ENCODE data around the gene TRIP13.
"Not testable (repeated sequence)": the region's sequence is repeated elsewhere in the genome, so short reads cannot be mapped to it uniquely, and the experiment has no call there.

TRIP13 gene

GRCh38 chr5:926417-927171, 33.9 kb downstream of the TRIP13 start:
- Histone ChIP-seq H3K36me3 (ENCODE audit: control insufficient read depth, insufficient read depth, low read length) (0 out of 2 replicates have a peak, but pooled peaks cover 2% of the 10 kb centered on the region), H3K9ac (ENCODE audit: low read depth, low read length) (no peak overlapping the region), H3K4me3 (ENCODE audit: low read depth, low read length) (peak overlapping the region; percentile 54)

GRCh38 chr5:927172-928015, 34.7 kb downstream of the TRIP13 start:
- no peak overlapping the region for H3K27ac ChIP-seq (ENCODE audit: low read depth, low read length)
- H3K27me3 ChIP-seq (ENCODE audit: control insufficient read depth, insufficient read depth, low read length), result peaks cover 28% of the 10 kb centered on the region
- H3K4me3 ChIP-seq (ENCODE audit: low read depth, low read length), result peak overlapping the region; percentile 54
- no peaks in the 10 kb centered on the region for H3K9me3 ChIP-seq (ENCODE audit: control insufficient read depth, insufficient read depth, low read length)
- H3K9ac ChIP-seq (ENCODE audit: low read depth, low read length), result no peak overlapping the region
- no peaks in the 10 kb centered on the region for H3K4me1 ChIP-seq (ENCODE audit: control insufficient read depth, insufficient read depth, low read length)
- no peaks in the 10 kb centered on the region for H3K36me3 ChIP-seq (ENCODE audit: control insufficient read depth, insufficient read depth, low read length)

More at GRCh38 chr5:926417-927171, 33.9 kb downstream of the TRIP13 start:
- H3K4me1 ChIP-seq (ENCODE audit: control insufficient read depth, insufficient read depth, low read length), result no peaks in the 10 kb centered on the region
- no peaks in the 10 kb centered on the region for H3K9me3 ChIP-seq (ENCODE audit: control insufficient read depth, insufficient read depth, low read length)
- no peak overlapping the region for H3K27ac ChIP-seq (ENCODE audit: low read depth, low read length)
- H3K27me3 ChIP-seq (ENCODE audit: control insufficient read depth, insufficient read depth, low read length), result peaks cover 28% of the 10 kb centered on the region

DNA sequence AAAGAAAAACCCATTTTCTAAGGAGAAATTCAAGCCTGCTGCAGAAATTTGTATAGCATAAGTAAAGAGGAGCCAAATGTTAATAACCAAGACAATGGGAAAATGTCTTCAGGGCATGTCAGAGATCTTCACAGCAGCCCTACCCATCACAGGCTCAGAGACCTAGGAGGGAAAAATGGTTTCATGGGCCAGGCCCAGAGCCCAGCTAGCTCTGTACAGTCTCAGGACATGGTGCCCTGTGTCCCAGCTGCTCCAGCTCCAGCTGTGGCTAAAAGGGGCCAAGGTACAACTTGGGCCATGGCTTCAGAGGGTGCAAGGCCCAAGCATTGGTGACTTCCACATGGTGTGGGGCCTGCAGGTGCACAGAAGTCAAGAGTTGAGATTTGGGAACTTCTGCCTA, 36.5 kb downstream of the TRIP13 start:
- not testable (repeated sequence) for H3K36me3 ChIP-seq (ENCODE audit: control insufficient read depth, insufficient read depth, low read length); H3K4me3 ChIP-seq (ENCODE audit: low read depth, low read length); H3K4me1 ChIP-seq (ENCODE audit: control insufficient read depth, insufficient read depth, low read length); H3K27ac ChIP-seq (ENCODE audit: low read depth, low read length); H3K9ac ChIP-seq (ENCODE audit: low read depth, low read length); H3K9me3 ChIP-seq (ENCODE audit: control insufficient read depth, insufficient read depth, low read length)
- H3K27me3 ChIP-seq (ENCODE audit: control insufficient read depth, insufficient read depth, low read length), result peaks cover 28% of the 10 kb centered on the region

- H3K9ac ChIP-seq (ENCODE audit: low read depth, low read length), result no peak overlapping the region
- H3K4me3 ChIP-seq (ENCODE audit: low read depth, low read length), result no peak overlapping the region
- no peaks in the 10 kb centered on the region for H3K9me3 ChIP-seq (ENCODE audit: control insufficient read depth, insufficient read depth, low read length)
- H3K36me3 ChIP-seq (ENCODE audit: control insufficient read depth, insufficient read depth, low read length), result no peaks in the 10 kb centered on the region
- no peaks in the 10 kb centered on the region for H3K4me1 ChIP-seq (ENCODE audit: control insufficient read depth, insufficient read depth, low read length)
- peaks cover 28% of the 10 kb centered on the region for H3K27me3 ChIP-seq (ENCODE audit: control insufficient read depth, insufficient read depth, low read length)
- H3K27ac ChIP-seq (ENCODE audit: low read depth, low read length), result no peak overlapping the region
Measured at GRCh38 chr5:929596-929995, 36.9 kb downstream of the TRIP13 start.

GRCh38 chr5:930866-931265, 38.2 kb downstream of the TRIP13 start:
- H3K9me3 ChIP-seq (ENCODE audit: control insufficient read depth, insufficient read depth, low read length), result no peaks in the 10 kb centered on the region
- H3K4me1 ChIP-seq (ENCODE audit: control insufficient read depth, insufficient read depth, low read length), result no peaks in the 10 kb centered on the region
- H3K27ac ChIP-seq (ENCODE audit: low read depth, low read length), result no peak overlapping the region
- no peaks in the 10 kb centered on the region for H3K36me3 ChIP-seq (ENCODE audit: control insufficient read depth, insufficient read depth, low read length)
- no peak overlapping the region for H3K9ac ChIP-seq (ENCODE audit: low read depth, low read length)
- H3K27me3 ChIP-seq (ENCODE audit: control insufficient read depth, insufficient read depth, low read length), result peaks cover 19% of the 10 kb centered on the region
- no peak overlapping the region for H3K4me3 ChIP-seq (ENCODE audit: low read depth, low read length)

DNA sequence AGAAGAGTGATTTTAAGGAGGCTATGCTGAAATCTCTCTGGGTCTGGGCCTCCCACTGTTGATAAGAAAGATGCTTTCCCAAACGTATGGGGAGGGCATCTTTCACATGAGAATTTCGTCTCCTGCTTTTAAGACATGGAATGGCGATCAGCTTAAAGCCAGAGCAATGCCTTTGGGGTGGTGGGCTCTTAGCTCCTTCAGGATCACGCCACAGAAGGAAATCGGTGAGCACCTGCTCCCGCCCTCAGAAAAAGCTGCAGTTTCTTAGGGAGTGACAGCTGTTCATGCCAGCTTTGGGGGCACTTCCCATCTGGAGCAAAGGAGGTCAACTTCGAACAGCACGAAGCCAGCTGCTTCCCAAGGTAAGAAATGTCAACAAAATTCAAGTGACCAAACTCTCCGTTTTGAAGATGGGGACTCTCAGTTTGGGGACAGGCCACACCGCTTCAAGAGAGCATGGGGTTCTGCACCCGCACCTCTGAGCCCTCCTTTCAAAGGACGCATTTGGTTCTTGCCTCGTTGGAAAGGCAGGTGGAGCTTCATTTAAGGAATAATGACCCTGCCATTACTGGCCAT, 39.0 kb downstream of the TRIP13 start:
- Histone ChIP-seq H3K9ac (ENCODE audit: low read depth, low read length) (no peak overlapping the region), H3K27ac (ENCODE audit: low read depth, low read length) (no peak overlapping the region), H3K36me3 (ENCODE audit: control insufficient read depth, insufficient read depth, low read length) (no peaks in the 10 kb centered on the region), H3K4me1 (ENCODE audit: control insufficient read depth, insufficient read depth, low read length) (no peaks in the 10 kb centered on the region), H3K4me3 (ENCODE audit: low read depth, low read length) (no peak overlapping the region), H3K9me3 (ENCODE audit: control insufficient read depth, insufficient read depth, low read length) (no peaks in the 10 kb centered on the region), H3K27me3 (ENCODE audit: control insufficient read depth, insufficient read depth, low read length) (peaks cover 11% of the 10 kb centered on the region)

DNA sequence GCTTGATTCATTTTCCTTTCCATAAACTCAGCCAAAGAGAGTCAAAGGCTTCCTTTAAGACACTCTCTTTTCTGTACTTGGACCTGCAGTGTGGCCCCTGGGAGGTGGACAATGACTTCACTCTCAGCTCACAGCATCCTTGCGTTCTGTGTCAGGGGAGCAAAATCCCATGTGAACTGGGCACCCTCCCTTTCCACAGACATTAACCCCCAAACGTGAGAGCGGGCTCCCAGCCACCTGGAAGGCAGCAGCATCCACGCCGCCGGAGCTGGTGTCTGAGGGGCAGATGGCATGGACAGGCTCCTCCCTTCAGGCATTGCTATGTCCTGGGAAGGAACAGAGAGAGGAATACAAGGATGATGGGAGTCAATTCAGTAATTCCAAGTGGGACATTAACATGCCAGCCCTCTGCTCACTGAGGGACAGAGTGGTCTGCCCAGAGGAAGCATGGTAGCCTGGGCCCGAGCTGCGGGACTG, 39.5 kb downstream of the TRIP13 start:
- H3K4me1 ChIP-seq (ENCODE audit: control insufficient read depth, insufficient read depth, low read length), result no peaks in the 10 kb centered on the region
- H3K9me3 ChIP-seq (ENCODE audit: control insufficient read depth, insufficient read depth, low read length), result no peaks in the 10 kb centered on the region
- no peak overlapping the region for H3K4me3 ChIP-seq (ENCODE audit: low read depth, low read length)
- H3K27ac ChIP-seq (ENCODE audit: low read depth, low read length), result no peak overlapping the region
- no peaks in the 10 kb centered on the region for H3K36me3 ChIP-seq (ENCODE audit: control insufficient read depth, insufficient read depth, low read length)
- peaks cover 6% of the 10 kb centered on the region for H3K27me3 ChIP-seq (ENCODE audit: control insufficient read depth, insufficient read depth, low read length)
- H3K9ac ChIP-seq (ENCODE audit: low read depth, low read length), result no peak overlapping the region

GRCh38 chr5:932628-933250, 40.1 kb downstream of the TRIP13 start:
- no peak overlapping the region for H3K27ac ChIP-seq (ENCODE audit: low read depth, low read length)
- no peak overlapping the region for H3K4me3 ChIP-seq (ENCODE audit: low read depth, low read length)
- H3K4me1 ChIP-seq (ENCODE audit: control insufficient read depth, insufficient read depth, low read length), result no peaks in the 10 kb centered on the region
- H3K9me3 ChIP-seq (ENCODE audit: control insufficient read depth, insufficient read depth, low read length), result no peaks in the 10 kb centered on the region
- H3K36me3 ChIP-seq (ENCODE audit: control insufficient read depth, insufficient read depth, low read length), result no peaks in the 10 kb centered on the region
- H3K27me3 ChIP-seq (ENCODE audit: control insufficient read depth, insufficient read depth, low read length), result peaks cover 4% of the 10 kb centered on the region
- H3K9ac ChIP-seq (ENCODE audit: low read depth, low read length), result no peak overlapping the region

- H3K9me3 ChIP-seq (ENCODE audit: control insufficient read depth, insufficient read depth, low read length), result no peaks in the 10 kb centered on the region
- H3K9ac ChIP-seq (ENCODE audit: low read depth, low read length), result no peak overlapping the region
- H3K4me1 ChIP-seq (ENCODE audit: control insufficient read depth, insufficient read depth, low read length), result no peaks in the 10 kb centered on the region
- H3K27me3 ChIP-seq (ENCODE audit: control insufficient read depth, insufficient read depth, low read length), result peaks cover 4% of the 10 kb centered on the region; the same call in 1 of the 2 replicates
- no peak overlapping the region for H3K27ac ChIP-seq (ENCODE audit: low read depth, low read length)
- H3K36me3 ChIP-seq (ENCODE audit: control insufficient read depth, insufficient read depth, low read length), result no peaks in the 10 kb centered on the region
- H3K4me3 ChIP-seq (ENCODE audit: low read depth, low read length), result no peak overlapping the region
Measured at GRCh38 chr5:933251-933861, 40.7 kb downstream of the TRIP13 start.

GRCh38 chr5:933951-934350, 41.3 kb downstream of the TRIP13 start:
- H3K4me1 ChIP-seq (ENCODE audit: control insufficient read depth, insufficient read depth, low read length); H3K27me3 ChIP-seq (ENCODE audit: control insufficient read depth, insufficient read depth, low read length); H3K9me3 ChIP-seq (ENCODE audit: control insufficient read depth, insufficient read depth, low read length); H3K27ac ChIP-seq (ENCODE audit: low read depth, low read length); H3K4me3 ChIP-seq (ENCODE audit: low read depth, low read length); H3K36me3 ChIP-seq (ENCODE audit: control insufficient read depth, insufficient read depth, low read length); H3K9ac ChIP-seq (ENCODE audit: low read depth, low read length): not testable (repeated sequence)

Measured in HUES48 (cell line).